ENCODE results near the gene OR6S1.

DNA sequence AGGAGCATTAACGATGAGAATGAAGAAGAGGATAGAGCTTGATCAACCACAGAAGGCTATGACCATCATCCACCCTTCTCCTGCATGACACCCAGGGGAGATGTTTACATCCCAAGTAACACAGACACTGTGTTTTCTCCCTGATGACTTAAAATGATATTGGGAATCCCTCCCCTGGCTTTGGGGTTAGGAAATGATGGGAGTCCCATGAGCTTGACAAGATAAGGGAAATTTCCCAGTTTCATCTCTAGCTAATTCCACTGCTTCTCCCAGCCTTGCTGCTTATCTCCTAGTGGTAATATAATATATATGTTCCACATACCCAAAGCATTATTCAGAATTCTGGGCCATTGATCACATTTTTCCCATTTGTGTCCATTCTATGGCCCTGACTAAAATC, 4.0 kb upstream of the OR6S1 start:
- TF ChIP-seq CTCF (IDR thresholded peaks at IDR 0.05), result no peak
- no peak for TF ChIP-seq EP300 (IDR thresholded peaks at IDR 0.05)

Data from suprapubic skin (tissue), 3 donors.